Effector memory CD8-positive, alpha-beta T cell (primary cell): ENCODE data around the gene KANSL1.
A peak's percentile ranks its signal among the peaks of the same experiment; 100 is the strongest.

Experiments used
- ATAC-seq: fragments of 150-1000 bp; cut with Tn5 transposase; replicated peaks from 2 replicates; pipeline ENCODE4 v1.10.0; 2021; ENCODE audit warnings: mild to moderate bottlenecking, moderate library complexity
- DNase-seq, 3 experiments: peaks; one replicate each; pipeline ENCODE4 v3.0.0; 2021
- H3K27ac Mint-ChIP-seq, 2 donors: one replicate each; pipeline ENCODE4 v1.8.0; 2022; ENCODE audit warnings: mild to moderate bottlenecking in 2 of 2, mixed read lengths in 2 of 2, moderate library complexity in 2 of 2
- H3K27me3 Mint-ChIP-seq, 2 donors: one replicate each; pipeline ENCODE4 v1.8.0; 2022; ENCODE audit warnings: mixed read lengths in 2 of 2
- H3K36me3 Mint-ChIP-seq: one replicate; pipeline ENCODE4 v1.8.0; 2022; ENCODE audit warnings: mild to moderate bottlenecking, moderate library complexity, mixed read lengths; ENCODE audit not compliant: insufficient read depth
- H3K4me1 Mint-ChIP-seq, 2 donors: one replicate each; pipeline ENCODE4 v1.8.0; 2022; ENCODE audit warnings: low read depth in 2 of 2, mixed read lengths in 2 of 2
- H3K4me3 Mint-ChIP-seq, 2 donors: one replicate each; pipeline ENCODE4 v1.8.0; 2022; ENCODE audit warnings: mild to moderate bottlenecking in 2 of 2, mixed read lengths in 2 of 2, moderate library complexity in 2 of 2
- H3K9me3 Mint-ChIP-seq, 2 donors: one replicate each; pipeline ENCODE4 v1.8.0; 2022; ENCODE audit warnings: mixed read lengths in 2 of 2

The KANSL1 gene

GRCh38 chr17:46049656-46050055 lies 143.6 kb downstream of the KANSL1 start:
- no peak overlapping the region for H3K27ac Mint-ChIP-seq
- H3K4me1 Mint-ChIP-seq: peaks cover 12 to 30% of the 10 kb centered on the region in 2 donors
- H3K4me3 Mint-ChIP-seq: no peak overlapping the region
- DNase-seq (no peak), ATAC-seq (no peak)
- H3K36me3 Mint-ChIP-seq: peaks cover 71% of the 10 kb centered on the region
- no peaks in the 10 kb centered on the region for H3K9me3 Mint-ChIP-seq
- no peaks in the 10 kb centered on the region for H3K27me3 Mint-ChIP-seq

DNA sequence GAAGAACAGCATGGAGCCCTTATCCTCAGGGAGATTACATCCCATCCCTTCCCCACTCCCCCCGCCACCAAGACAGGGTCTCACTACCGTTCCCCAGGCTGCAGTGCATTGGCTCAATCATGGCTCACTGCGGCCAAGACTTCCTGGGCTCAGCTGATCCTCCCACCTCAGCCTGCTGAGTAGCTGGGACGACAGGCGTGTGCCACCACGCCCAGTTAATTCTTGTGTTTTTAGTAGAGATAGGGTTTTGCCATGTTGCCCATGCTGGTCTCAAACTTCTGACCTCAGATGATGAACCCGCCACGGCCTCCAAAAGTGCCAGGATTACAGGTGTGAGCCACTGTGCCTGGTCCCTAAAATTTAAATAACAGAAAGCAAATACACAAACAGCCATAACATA lies 145.4 kb downstream of the KANSL1 start:
- ATAC-seq (no peak), DNase-seq (no peak)
- H3K36me3 Mint-ChIP-seq: peaks cover 77% of the 10 kb centered on the region
- H3K27ac Mint-ChIP-seq: peak overlapping the region in 1 of 2 donors; percentile 68
- no peaks in the 10 kb centered on the region for H3K9me3 Mint-ChIP-seq
- peaks cover 13 to 33% of the 10 kb centered on the region in 2 donors for H3K4me1 Mint-ChIP-seq
- H3K4me3 Mint-ChIP-seq: no peak overlapping the region
- no peaks in the 10 kb centered on the region for H3K27me3 Mint-ChIP-seq

GRCh38 chr17:46047398-46047797 lies 145.8 kb downstream of the KANSL1 start:
- Mint-ChIP-seq H3K4me1 (peaks cover 13 to 32% of the 10 kb centered on the region in 2 donors), H3K27me3 (no peaks in the 10 kb centered on the region), H3K4me3 (no peak overlapping the region), H3K27ac (peak overlapping the region in 1 of 2 donors; percentile 68), H3K9me3 (no peaks in the 10 kb centered on the region), H3K36me3 (peaks cover 77% of the 10 kb centered on the region)
- DNase-seq (no peak), ATAC-seq (no peak)

DNA sequence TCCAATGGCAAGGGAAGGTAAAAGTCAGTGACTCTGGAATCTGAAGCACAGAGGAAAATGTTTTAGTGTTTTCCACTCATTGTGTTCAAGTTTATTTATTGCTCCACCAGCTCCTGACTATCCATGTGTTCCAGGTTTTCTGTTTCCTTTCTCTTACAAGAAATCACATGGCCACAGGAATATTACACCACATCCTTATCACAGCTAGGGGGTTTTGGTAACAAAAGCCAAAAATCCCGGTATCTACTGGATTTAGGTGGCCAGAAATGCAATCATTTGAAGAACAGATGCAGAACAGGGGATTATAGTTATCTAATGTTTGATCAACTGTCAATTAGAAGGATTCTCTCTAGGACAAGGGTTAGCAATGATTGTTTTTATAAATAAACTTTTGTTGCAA lies 146.3 kb downstream of the KANSL1 start:
- H3K9me3 Mint-ChIP-seq: no peaks in the 10 kb centered on the region
- peak overlapping the region in 1 of 2 donors; percentile 68 for H3K27ac Mint-ChIP-seq
- ATAC-seq (no peak), DNase-seq (no peak)
- H3K27me3 Mint-ChIP-seq: no peaks in the 10 kb centered on the region
- H3K36me3 Mint-ChIP-seq: peaks cover 80% of the 10 kb centered on the region
- no peak overlapping the region for H3K4me3 Mint-ChIP-seq
- peaks cover 11 to 28% of the 10 kb centered on the region in 2 donors for H3K4me1 Mint-ChIP-seq

DNA sequence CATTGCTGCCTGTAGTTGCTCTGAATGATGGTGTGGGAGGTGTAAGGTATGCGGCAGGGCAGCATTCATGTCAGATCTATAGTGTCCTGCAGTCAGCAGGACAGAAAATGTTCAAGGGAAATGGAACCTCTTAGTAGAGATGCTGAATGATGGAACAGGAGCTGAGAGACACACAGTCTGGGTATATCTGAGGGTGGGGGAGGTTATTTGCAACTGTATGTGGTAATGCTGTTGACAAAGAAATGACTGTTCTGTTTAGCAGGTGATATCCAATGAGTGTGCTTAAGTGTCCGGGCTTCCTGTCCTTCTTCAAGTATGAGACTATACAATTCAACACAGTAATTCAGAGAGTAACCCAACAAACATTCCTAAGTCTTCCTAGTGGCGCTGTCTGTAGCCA lies 147.6 kb downstream of the KANSL1 start:
- peaks cover 4 to 19% of the 10 kb centered on the region in 2 donors for H3K4me1 Mint-ChIP-seq
- peak overlapping the region; percentile 19 to 78 for H3K27ac Mint-ChIP-seq
- ATAC-seq: no peak
- H3K4me3 Mint-ChIP-seq: no peak overlapping the region
- no peaks in the 10 kb centered on the region for H3K9me3 Mint-ChIP-seq
- no peaks in the 10 kb centered on the region for H3K27me3 Mint-ChIP-seq
- H3K36me3 Mint-ChIP-seq: peaks cover 80% of the 10 kb centered on the region
- DNase-seq: no peak

DNA sequence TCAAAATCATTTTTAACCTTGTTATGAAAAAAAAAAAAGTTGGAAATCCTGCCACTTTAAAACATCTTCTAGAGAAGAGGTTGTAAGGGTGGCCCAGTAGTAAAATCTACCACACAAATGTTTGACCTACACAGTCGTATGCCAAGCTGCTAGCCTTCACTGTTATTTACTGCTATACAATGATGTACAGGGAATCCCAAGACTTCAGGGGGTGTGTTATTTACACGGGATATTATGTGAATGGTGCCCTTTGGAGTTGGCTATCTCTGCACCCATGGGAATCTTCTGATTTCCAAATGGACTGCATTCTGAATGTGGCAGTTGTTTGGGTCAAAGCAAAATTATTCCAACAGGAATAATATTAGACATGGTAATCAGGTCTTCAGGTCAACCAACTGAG lies 148.2 kb downstream of the KANSL1 start:
- Mint-ChIP-seq H3K4me1 (peaks cover 4 to 23% of the 10 kb centered on the region in 2 donors), H3K4me3 (no peak overlapping the region), H3K27ac (peak overlapping the region; percentile 68 to 78), H3K36me3 (peaks cover 76% of the 10 kb centered on the region), H3K27me3 (no peaks in the 10 kb centered on the region), H3K9me3 (no peaks in the 10 kb centered on the region)
- DNase-seq (no peak), ATAC-seq (no peak)

- H3K27me3 Mint-ChIP-seq: no peaks in the 10 kb centered on the region
- peaks cover 76% of the 10 kb centered on the region for H3K36me3 Mint-ChIP-seq
- H3K9me3 Mint-ChIP-seq: no peaks in the 10 kb centered on the region
- H3K4me1 Mint-ChIP-seq: peaks cover 4 to 23% of the 10 kb centered on the region in 2 donors
- H3K4me3 Mint-ChIP-seq: no peak overlapping the region
- DNase-seq (peak; percentile 37 to 54 (median 42)), ATAC-seq (peak; percentile 61)
- H3K27ac Mint-ChIP-seq: peak overlapping the region; percentile 68 to 78
Measured at GRCh38 chr17:46044286-46044928, 148.8 kb downstream of the KANSL1 start.

GRCh38 chr17:46043606-46044005 lies 149.6 kb downstream of the KANSL1 start:
- Mint-ChIP-seq H3K4me3 (no peak overlapping the region), H3K9me3 (no peaks in the 10 kb centered on the region), H3K36me3 (peaks cover 74% of the 10 kb centered on the region), H3K27ac (peak overlapping the region in 1 of 2 donors; percentile 44), H3K27me3 (no peaks in the 10 kb centered on the region), H3K4me1 (peaks cover 4 to 23% of the 10 kb centered on the region in 2 donors)
- DNase-seq: no peak
- ATAC-seq: no peak

GRCh38 chr17:46042925-46043324 lies 150.3 kb downstream of the KANSL1 start:
- no peaks in the 10 kb centered on the region for H3K27me3 Mint-ChIP-seq
- no peaks in the 10 kb centered on the region for H3K9me3 Mint-ChIP-seq
- DNase-seq (no peak), ATAC-seq (no peak)
- H3K36me3 Mint-ChIP-seq: peaks cover 75% of the 10 kb centered on the region
- no peak overlapping the region for H3K27ac Mint-ChIP-seq
- H3K4me3 Mint-ChIP-seq: no peak overlapping the region
- H3K4me1 Mint-ChIP-seq: peaks cover 9 to 23% of the 10 kb centered on the region in 2 donors

DNA sequence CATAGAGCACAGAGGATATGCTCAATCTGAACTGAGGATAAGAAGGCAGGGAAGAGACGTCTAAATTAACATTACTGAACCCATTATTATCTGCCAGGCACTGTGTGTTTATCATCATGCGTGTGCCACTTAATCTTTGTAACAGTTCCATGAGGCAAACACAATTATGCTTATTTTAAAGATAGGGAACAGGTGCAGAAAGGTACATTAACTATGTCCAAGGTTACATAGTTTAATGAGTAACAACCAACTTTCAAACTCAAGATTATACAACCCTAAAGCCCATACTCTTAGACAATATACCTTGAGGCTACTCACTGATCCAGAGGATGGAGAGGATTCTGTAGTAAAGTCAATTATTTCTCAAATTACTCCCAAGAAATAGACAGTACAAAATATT lies 151.0 kb downstream of the KANSL1 start:
- H3K27ac Mint-ChIP-seq: no peak overlapping the region
- no peak overlapping the region for H3K4me3 Mint-ChIP-seq
- H3K4me1 Mint-ChIP-seq: peaks cover 10 to 23% of the 10 kb centered on the region in 2 donors
- DNase-seq (no peak), ATAC-seq (no peak)
- no peaks in the 10 kb centered on the region for H3K27me3 Mint-ChIP-seq
- H3K9me3 Mint-ChIP-seq: no peaks in the 10 kb centered on the region
- H3K36me3 Mint-ChIP-seq: peaks cover 76% of the 10 kb centered on the region

DNA sequence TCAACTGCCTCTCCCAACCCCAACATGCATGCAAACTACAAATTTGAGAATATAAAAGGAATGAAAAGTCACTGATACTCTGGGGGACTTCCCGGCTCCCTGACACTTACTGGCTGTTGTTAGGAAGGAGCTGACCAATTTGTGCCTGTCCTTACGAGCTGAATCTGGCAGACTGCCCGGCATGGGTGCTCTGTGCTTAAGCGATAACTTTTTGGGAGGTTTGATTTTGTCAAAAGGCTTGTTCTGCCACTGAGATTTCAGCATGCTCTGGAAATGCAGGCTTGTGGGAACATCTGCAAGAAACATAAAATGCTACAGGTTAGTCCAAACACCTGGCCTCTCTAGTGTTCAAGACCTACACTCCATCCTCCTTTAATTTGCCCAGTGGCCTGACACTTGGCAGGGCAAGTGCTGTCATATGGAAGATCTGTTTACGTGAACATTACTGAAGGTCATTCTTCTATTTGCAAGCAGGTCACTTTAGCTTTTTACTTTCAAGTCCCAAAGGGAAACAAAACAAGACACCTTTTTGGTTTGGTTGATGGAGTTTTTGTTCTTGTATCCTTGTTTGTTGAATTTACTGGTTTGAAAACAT lies 153.5 kb downstream of the KANSL1 start:
- peaks cover 11 to 28% of the 10 kb centered on the region in 2 donors for H3K4me1 Mint-ChIP-seq
- H3K27me3 Mint-ChIP-seq: no peaks in the 10 kb centered on the region
- no peaks in the 10 kb centered on the region for H3K9me3 Mint-ChIP-seq
- peaks cover 78% of the 10 kb centered on the region for H3K36me3 Mint-ChIP-seq
- H3K27ac Mint-ChIP-seq: peak overlapping the region in 1 of 2 donors; percentile 26
- H3K4me3 Mint-ChIP-seq: no peak overlapping the region
- no peak for DNase-seq
- ATAC-seq: no peak

- Mint-ChIP-seq H3K9me3 (no peaks in the 10 kb centered on the region), H3K27me3 (no peaks in the 10 kb centered on the region), H3K27ac (peak overlapping the region in 1 of 2 donors; percentile 26), H3K4me1 (peaks cover 10 to 29% of the 10 kb centered on the region in 2 donors), H3K36me3 (peaks cover 78% of the 10 kb centered on the region), H3K4me3 (no peak overlapping the region)
- DNase-seq (no peak), ATAC-seq (no peak)
Measured at GRCh38 chr17:46038937-46039336, 154.3 kb downstream of the KANSL1 start.

DNA sequence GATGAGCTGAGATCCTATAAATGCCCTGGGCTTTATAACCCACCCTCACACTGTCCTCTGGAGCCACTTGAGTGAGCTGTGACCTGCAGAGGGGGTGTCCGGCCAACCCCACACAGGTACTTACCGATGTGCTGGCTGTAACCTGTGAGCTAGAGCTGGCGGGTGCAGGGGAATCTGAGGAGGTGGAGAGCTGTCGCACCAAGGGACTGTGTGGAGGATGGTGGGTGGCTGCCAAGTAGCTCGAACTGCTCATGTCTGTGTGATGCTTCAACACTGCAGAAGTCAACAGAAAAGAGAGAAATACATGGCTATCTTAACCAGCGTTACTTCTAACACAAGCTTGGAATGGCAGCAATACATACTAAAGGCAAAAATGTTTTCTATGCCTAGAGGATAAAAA lies 154.8 kb downstream of the KANSL1 start:
- H3K27ac Mint-ChIP-seq: peak overlapping the region; percentile 71 to 74
- no peaks in the 10 kb centered on the region for H3K27me3 Mint-ChIP-seq
- DNase-seq (no peak), ATAC-seq (no peak)
- H3K4me3 Mint-ChIP-seq: no peak overlapping the region
- peaks cover 76% of the 10 kb centered on the region for H3K36me3 Mint-ChIP-seq
- H3K4me1 Mint-ChIP-seq: peaks cover 10 to 26% of the 10 kb centered on the region in 2 donors
- H3K9me3 Mint-ChIP-seq: no peaks in the 10 kb centered on the region

- no peaks in the 10 kb centered on the region for H3K27me3 Mint-ChIP-seq
- H3K4me1 Mint-ChIP-seq: peaks cover 10 to 30% of the 10 kb centered on the region in 2 donors
- H3K27ac Mint-ChIP-seq: peak overlapping the region; percentile 71 to 74
- DNase-seq: no peak
- peaks cover 79% of the 10 kb centered on the region for H3K36me3 Mint-ChIP-seq
- ATAC-seq: no peak
- no peak overlapping the region for H3K4me3 Mint-ChIP-seq
- no peaks in the 10 kb centered on the region for H3K9me3 Mint-ChIP-seq
Measured at GRCh38 chr17:46037722-46038255, 155.4 kb downstream of the KANSL1 start.
